OCI-LY3 (cell line): ENCODE results near the gene CYB5R3.

Experiments used
- CTCF ChIP-seq: fragments of 200-600, 300-600 bp; sonication (generic); IDR thresholded peaks from 2 replicates; pipeline ENCODE4 v1.5.1; 2014; ENCODE audit warnings: antibody characterized with exemption, low read length, low read depth
- EZH2phosphoT487 ChIP-seq: fragments of 200-600 bp; shearing (Covaris generic); IDR thresholded peaks from 2 replicates; pipeline ENCODE4 v1.6.1; 2018; ENCODE audit warnings: antibody characterized with exemption, mixed run types, low read depth

GRCh38 chr22:42696331-42696967 lies 47.3 kb upstream of the CYB5R3 start:
- no peak for TF ChIP-seq CTCF
- TF ChIP-seq EZH2phosphoT487 = no peak
